Stomach smooth muscle (tissue), 2 donors: ENCODE results near the gene GPR180.

ENCODE experiments used
- H3K27ac ChIP-seq: one replicate; pipeline ENCODE4 v1.7.0; 2013; ENCODE audit warnings: mild to moderate bottlenecking, low read length, inconsistent platforms
- H3K27me3 ChIP-seq, 2 donors: one replicate each; pipeline ENCODE4 v1.7.0; 2013; ENCODE audit warnings: low read length in 2 of 2; ENCODE audit not compliant: insufficient read depth in 2 of 2, control insufficient read depth in 1 of 2
- H3K36me3 ChIP-seq, 2 donors: one replicate each; pipeline ENCODE4 v1.7.0; 2013; ENCODE audit warnings: low read length in 2 of 2; ENCODE audit not compliant: control insufficient read depth in 2 of 2, insufficient read depth in 2 of 2
- H3K4me1 ChIP-seq: one replicate; pipeline ENCODE4 v1.7.0; 2013; ENCODE audit warnings: low read length; ENCODE audit not compliant: control insufficient read depth, insufficient read depth
- H3K4me3 ChIP-seq, 2 donors: one replicate each; pipeline ENCODE4 v1.7.0; 2013; ENCODE audit warnings: low read length in 2 of 2
- H3K9ac ChIP-seq, 2 donors: one replicate each; pipeline ENCODE4 v1.7.0; 2013; ENCODE audit warnings: low read length in 2 of 2, mild to moderate bottlenecking in 1 of 2
- H3K9me3 ChIP-seq, 2 donors: one replicate each; pipeline ENCODE4 v1.7.0; 2013; ENCODE audit warnings: low read length in 2 of 2; ENCODE audit not compliant: control insufficient read depth in 2 of 2
- donor health status: healthy.
- donor health status: Pancreatic carcinoma.

Gene GPR180

GRCh38 chr13:94595950-94596574 lies 5.6 kb upstream of the GPR180 start, which contains the start of gene TGDS:
Gene TGDS, minus strand, starts transcription at chr13:94596152. Its CDS starts 16 bp downstream, at chr13:94596136.
- H3K36me3 ChIP-seq = peaks cover 0 to 4% of the 10 kb centered on the region in 2 donors
- peak within 1 kb of the TSS; percentile 92 to 96 for H3K9ac ChIP-seq
- no peaks in the 10 kb centered on the region for H3K27me3 ChIP-seq
- no peaks in the 10 kb centered on the region for H3K9me3 ChIP-seq
- H3K4me3 ChIP-seq = peak within 1 kb of the TSS; percentile 96 to 97
- peaks cover 11% of the 10 kb centered on the region for H3K4me1 ChIP-seq
- H3K27ac ChIP-seq = peak within 1 kb of the TSS; percentile 46

DNA sequence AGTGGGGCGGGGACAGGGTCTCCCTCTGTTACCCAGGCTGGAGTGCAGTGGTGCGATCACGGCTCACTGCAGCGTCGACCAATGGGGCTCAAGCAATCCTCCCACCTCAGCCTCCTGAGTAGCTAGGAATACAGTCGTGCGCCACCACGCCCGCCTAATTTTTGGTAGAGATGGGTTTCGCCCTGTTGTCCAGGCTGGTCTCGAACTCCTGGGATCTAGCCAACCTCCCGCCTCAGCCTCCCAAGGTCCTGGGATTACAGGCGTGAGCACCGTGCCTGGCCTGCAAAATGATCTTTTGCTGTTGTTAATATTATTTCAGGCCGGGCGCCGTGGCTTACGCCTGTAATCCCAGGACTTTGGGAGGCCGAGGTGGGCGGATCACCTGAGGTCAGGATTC lies 5.1 kb upstream of the GPR180 start:
- H3K4me1 ChIP-seq = peaks cover 11% of the 10 kb centered on the region
- H3K9ac ChIP-seq = peak overlapping the region; percentile 58 to 92
- H3K27ac ChIP-seq = no peak overlapping the region
- peaks cover 0 to 4% of the 10 kb centered on the region in 2 donors for H3K36me3 ChIP-seq
- H3K27me3 ChIP-seq = no peaks in the 10 kb centered on the region
- no peaks in the 10 kb centered on the region for H3K9me3 ChIP-seq
- peak overlapping the region; percentile 96 to 97 for H3K4me3 ChIP-seq

DNA sequence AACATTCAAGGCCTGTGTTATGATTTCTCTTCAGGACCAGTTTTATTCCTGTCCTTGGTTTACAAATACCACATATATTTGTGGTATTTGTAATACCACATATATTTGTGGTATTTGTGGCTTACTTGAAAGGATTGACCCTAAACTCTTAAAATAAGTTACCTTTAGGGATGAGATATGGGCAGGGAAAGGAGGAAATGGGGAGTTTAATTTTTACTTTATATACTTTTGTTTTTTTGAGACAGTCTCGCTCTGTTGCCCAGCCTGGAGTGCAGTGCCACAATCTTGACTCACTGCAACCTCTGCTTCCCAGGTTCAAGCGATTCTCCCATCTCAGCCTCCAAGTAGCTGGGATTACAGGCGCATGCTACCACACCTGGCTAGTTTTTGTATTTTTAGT lies 3.4 kb upstream of the GPR180 start:
- Histone ChIP-seq H3K36me3 (no peaks in the 10 kb centered on the region), H3K27me3 (no peaks in the 10 kb centered on the region), H3K27ac (no peak overlapping the region), H3K9ac (no peak overlapping the region), H3K4me3 (no peak overlapping the region), H3K4me1 (peaks cover 21% of the 10 kb centered on the region), H3K9me3 (no peaks in the 10 kb centered on the region)

- peaks cover 17% of the 10 kb centered on the region for H3K4me1 ChIP-seq
- H3K9ac ChIP-seq = no peak overlapping the region
- no peaks in the 10 kb centered on the region for H3K27me3 ChIP-seq
- H3K36me3 ChIP-seq = no peaks in the 10 kb centered on the region
- H3K27ac ChIP-seq = no peak overlapping the region
- H3K9me3 ChIP-seq = no peaks in the 10 kb centered on the region
- H3K4me3 ChIP-seq = no peak overlapping the region
These were observed 1.8 kb upstream of the GPR180 start for GRCh38 chr13:94599877-94600276.

GRCh38 chr13:94602467-94602866 lies 810 bp downstream of the GPR180 start:
- Histone ChIP-seq H3K27me3 (no peaks in the 10 kb centered on the region), H3K4me1 (peaks cover 10% of the 10 kb centered on the region), H3K9me3 (no peaks in the 10 kb centered on the region), H3K27ac (peak overlapping the region; percentile 24), H3K36me3 (peaks cover 6 to 13% of the 10 kb centered on the region in 2 donors), H3K9ac (peak overlapping the region; percentile 79 to 82), H3K4me3 (peak overlapping the region; percentile 85 to 93)

DNA sequence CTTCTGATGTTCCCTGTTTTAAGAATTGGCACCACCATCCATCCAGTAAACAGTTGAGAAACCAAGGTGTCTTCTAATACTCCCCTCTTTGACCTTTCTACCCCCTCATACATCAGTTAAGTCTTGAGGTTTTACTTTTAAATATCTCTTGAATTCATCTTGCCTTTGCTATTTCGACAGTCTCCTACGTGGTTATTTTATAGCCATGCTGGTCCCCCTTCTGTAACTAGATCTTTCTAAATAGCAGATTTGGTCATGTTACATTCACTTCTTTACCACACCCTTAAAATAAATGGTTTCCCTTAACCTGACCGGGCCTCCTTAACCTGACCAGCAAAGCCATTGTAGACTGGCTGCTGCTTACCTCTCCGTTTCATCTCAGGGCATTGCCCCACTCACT lies 5.4 kb downstream of the GPR180 start:
- Histone ChIP-seq H3K36me3 (peaks cover 12 to 22% of the 10 kb centered on the region in 2 donors), H3K4me1 (peaks cover 10% of the 10 kb centered on the region), H3K27me3 (no peaks in the 10 kb centered on the region), H3K9ac (no peak overlapping the region), H3K27ac (no peak overlapping the region), H3K4me3 (no peak overlapping the region), H3K9me3 (no peaks in the 10 kb centered on the region)

- Histone ChIP-seq H3K27ac (no peak overlapping the region), H3K9me3 (no peaks in the 10 kb centered on the region), H3K9ac (no peak overlapping the region), H3K4me1 (peaks cover 4% of the 10 kb centered on the region), H3K4me3 (no peak overlapping the region), H3K36me3 (peaks cover 12 to 24% of the 10 kb centered on the region in 2 donors), H3K27me3 (no peaks in the 10 kb centered on the region)
These were observed 6.3 kb downstream of the GPR180 start for GRCh38 chr13:94607939-94608338.

GRCh38 chr13:94608586-94608985 lies 6.9 kb downstream of the GPR180 start:
- no peaks in the 10 kb centered on the region for H3K27me3 ChIP-seq
- peaks cover 12 to 26% of the 10 kb centered on the region in 2 donors for H3K36me3 ChIP-seq
- H3K4me1 ChIP-seq = no peaks in the 10 kb centered on the region
- H3K4me3 ChIP-seq = no peak overlapping the region
- H3K27ac ChIP-seq = no peak overlapping the region
- H3K9ac ChIP-seq = no peak overlapping the region
- H3K9me3 ChIP-seq = no peaks in the 10 kb centered on the region

DNA sequence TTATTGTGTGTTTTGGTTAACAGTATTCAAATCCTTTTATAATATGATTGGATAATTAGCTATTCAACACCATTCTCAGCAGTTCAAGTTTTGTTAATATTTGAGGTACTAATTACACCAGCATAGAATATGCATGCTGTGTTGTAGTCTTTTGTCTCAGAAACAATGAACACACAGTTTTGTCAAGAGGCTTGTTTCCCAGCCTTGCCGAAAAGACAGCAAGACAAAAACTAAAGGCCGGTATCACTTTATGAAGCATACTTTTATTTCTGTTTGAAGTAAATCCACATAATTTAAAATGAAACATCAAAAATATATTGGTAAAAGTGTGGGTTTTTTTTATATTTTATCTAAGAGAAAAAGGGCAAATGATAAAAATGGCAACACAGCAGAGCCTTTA lies 7.5 kb downstream of the GPR180 start:
- Histone ChIP-seq H3K27me3 (no peaks in the 10 kb centered on the region), H3K9me3 (no peaks in the 10 kb centered on the region), H3K27ac (no peak overlapping the region), H3K4me1 (no peaks in the 10 kb centered on the region), H3K4me3 (no peak overlapping the region), H3K36me3 (peaks cover 13 to 26% of the 10 kb centered on the region in 2 donors), H3K9ac (no peak overlapping the region)

DNA sequence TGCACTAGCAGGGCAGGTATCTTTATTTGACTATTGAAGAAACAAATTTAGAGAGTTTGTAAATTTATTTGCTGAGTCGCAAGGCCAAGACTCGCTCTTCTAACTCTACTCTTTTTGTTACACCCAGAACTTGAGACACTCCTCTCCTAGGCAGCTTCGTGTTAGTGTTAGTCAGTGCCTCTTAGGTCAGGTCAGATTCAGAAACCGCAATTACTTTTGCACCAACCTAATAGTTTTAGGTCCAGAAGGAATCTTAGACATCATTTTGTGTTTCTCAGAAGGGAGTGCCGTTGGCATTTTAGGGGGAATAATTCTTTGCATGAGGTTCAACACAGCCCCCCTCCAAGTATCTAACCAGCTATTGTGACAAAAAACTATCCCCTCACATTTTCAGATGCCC lies 8.8 kb downstream of the GPR180 start:
- no peak overlapping the region for H3K9ac ChIP-seq
- no peaks in the 10 kb centered on the region for H3K4me1 ChIP-seq
- no peaks in the 10 kb centered on the region for H3K9me3 ChIP-seq

GRCh38 chr13:94612050-94612449 lies 10.4 kb downstream of the GPR180 start:
- no peak overlapping the region for H3K9ac ChIP-seq
- H3K4me3 ChIP-seq = no peak overlapping the region
- no peaks in the 10 kb centered on the region for H3K27me3 ChIP-seq
- H3K4me1 ChIP-seq = no peaks in the 10 kb centered on the region
- H3K27ac ChIP-seq = no peak overlapping the region
- H3K9me3 ChIP-seq = no peaks in the 10 kb centered on the region
- peaks cover 10 to 13% of the 10 kb centered on the region in 2 donors for H3K36me3 ChIP-seq

More for the DNA sequence above, 8.8 kb downstream of the GPR180 start:
- H3K36me3 ChIP-seq = peaks cover 16 to 23% of the 10 kb centered on the region in 2 donors
- H3K27me3 ChIP-seq = no peaks in the 10 kb centered on the region
- H3K4me3 ChIP-seq = no peak overlapping the region
- no peak overlapping the region for H3K27ac ChIP-seq
